ENCODE results near the gene ALCAM.

ALCAM gene

GRCh38 chr3:105497386-105497785, 130.7 kb downstream of the ALCAM start:
- DNase-seq = no peak

- no peak for DNase-seq
These were observed 133.3 kb downstream of the ALCAM start for GRCh38 chr3:105499961-105500360.

GRCh38 chr3:105502333-105502732, 135.6 kb downstream of the ALCAM start:
- no peak for DNase-seq

GRCh38 chr3:105503191-105503593, 136.5 kb downstream of the ALCAM start:
- no peak for DNase-seq

- DNase-seq = no peak
These were observed 137.8 kb downstream of the ALCAM start for GRCh38 chr3:105504440-105504951.

GRCh38 chr3:105505170-105505569, 138.5 kb downstream of the ALCAM start:
- peak in 1 of 2 donors; percentile 15 for DNase-seq

GRCh38 chr3:105511031-105511430, 144.3 kb downstream of the ALCAM start:
- no peak for DNase-seq

- DNase-seq = no peak
These were observed 145.4 kb downstream of the ALCAM start for GRCh38 chr3:105512061-105512460.

GRCh38 chr3:105513042-105513441, 146.3 kb downstream of the ALCAM start:
- no peak for DNase-seq

GRCh38 chr3:105513886-105514285, 147.2 kb downstream of the ALCAM start:
- no peak for DNase-seq

GRCh38 chr3:105515372-105515771, 148.7 kb downstream of the ALCAM start:
- DNase-seq = no peak

GRCh38 chr3:105516972-105517371, 150.3 kb downstream of the ALCAM start:
- DNase-seq = no peak

- no peak for DNase-seq
These were observed 151.5 kb downstream of the ALCAM start for GRCh38 chr3:105518203-105518602.

GRCh38 chr3:105518806-105519418, 152.2 kb downstream of the ALCAM start:
- DNase-seq = peak; percentile 25 to 69

GRCh38 chr3:105521770-105522169, 155.1 kb downstream of the ALCAM start:
- no peak for DNase-seq

GRCh38 chr3:105523501-105523900, 156.8 kb downstream of the ALCAM start:
- DNase-seq = no peak

- no peak for DNase-seq
These were observed 158.8 kb downstream of the ALCAM start for GRCh38 chr3:105525531-105525930.

GRCh38 chr3:105526360-105527111, 159.8 kb downstream of the ALCAM start:
- DNase-seq = no peak

GRCh38 chr3:105527535-105527934, 160.8 kb downstream of the ALCAM start:
- no peak for DNase-seq

GRCh38 chr3:105527949-105528348, 161.2 kb downstream of the ALCAM start:
- DNase-seq = no peak

GRCh38 chr3:105528955-105529354, 162.2 kb downstream of the ALCAM start:
- DNase-seq = no peak

GRCh38 chr3:105529456-105529855, 162.7 kb downstream of the ALCAM start:
- no peak for DNase-seq

- no peak for DNase-seq
These were observed 165.5 kb downstream of the ALCAM start for GRCh38 chr3:105532251-105532650.

- no peak for DNase-seq
These were observed 167.3 kb downstream of the ALCAM start for GRCh38 chr3:105533960-105534359.

Measured in CD4-positive, alpha-beta T cell treated with Interferon alpha-2 for 1 hour (primary cell).